ENCODE data around the gene ME3.
A peak's percentile ranks its signal among the peaks of the same experiment; 100 is the strongest.

ME3 gene

GRCh38 chr11:86446163-86446923 is 226.1 kb downstream of the ME3 start:
- no peak for DNase-seq (ENCODE audit: extremely low read depth, low read depth)
- TF ChIP-seq CTCF (IDR thresholded peaks at IDR 0.05; ENCODE audit: low read depth, low read length), result no peak

DNA sequence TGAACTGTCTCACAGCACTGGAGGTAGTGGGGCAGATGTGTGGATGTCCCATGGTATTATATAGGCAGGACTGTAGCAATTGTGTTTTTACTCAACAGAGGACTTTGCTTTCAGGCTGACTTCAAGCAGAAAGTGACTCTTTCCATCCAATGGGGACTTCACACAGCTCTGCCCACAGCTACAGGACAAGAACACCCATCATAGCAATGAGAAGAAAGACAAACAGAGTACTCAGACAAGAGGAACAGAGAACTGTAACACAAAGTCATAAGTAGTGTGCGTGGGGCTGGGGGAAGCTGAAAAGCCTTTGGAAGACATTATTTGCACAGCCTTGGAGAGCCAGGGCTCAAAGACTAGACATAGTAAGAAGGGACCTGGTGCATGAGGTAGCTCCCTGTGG is 227.4 kb downstream of the ME3 start:
- no peak for DNase-seq (ENCODE audit: extremely low read depth, low read depth)
- no peak for TF ChIP-seq CTCF (IDR thresholded peaks at IDR 0.05; ENCODE audit: low read depth, low read length)

DNA sequence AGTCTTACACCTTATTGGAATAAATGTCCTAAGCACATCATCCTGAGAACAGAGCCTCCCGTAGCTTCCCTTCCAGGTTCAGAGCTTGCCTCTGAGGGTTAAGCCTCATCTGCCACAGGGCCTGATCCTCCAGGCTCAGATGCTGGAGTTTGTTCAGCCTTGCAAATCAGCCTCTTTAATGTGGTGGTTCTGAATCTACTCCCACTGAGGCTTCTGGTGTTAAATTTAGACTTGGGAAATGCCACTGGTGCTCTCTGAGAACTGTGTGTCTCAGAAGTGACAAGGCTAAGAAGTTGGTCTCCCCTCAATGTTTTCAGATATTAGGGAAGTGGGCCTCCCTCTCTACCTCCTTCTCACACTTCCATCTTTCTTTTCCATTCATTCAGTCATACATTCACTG is 229.0 kb downstream of the ME3 start:
- no peak for DNase-seq (ENCODE audit: extremely low read depth, low read depth)
- no peak for TF ChIP-seq CTCF (IDR thresholded peaks at IDR 0.05; ENCODE audit: low read depth, low read length)

DNA sequence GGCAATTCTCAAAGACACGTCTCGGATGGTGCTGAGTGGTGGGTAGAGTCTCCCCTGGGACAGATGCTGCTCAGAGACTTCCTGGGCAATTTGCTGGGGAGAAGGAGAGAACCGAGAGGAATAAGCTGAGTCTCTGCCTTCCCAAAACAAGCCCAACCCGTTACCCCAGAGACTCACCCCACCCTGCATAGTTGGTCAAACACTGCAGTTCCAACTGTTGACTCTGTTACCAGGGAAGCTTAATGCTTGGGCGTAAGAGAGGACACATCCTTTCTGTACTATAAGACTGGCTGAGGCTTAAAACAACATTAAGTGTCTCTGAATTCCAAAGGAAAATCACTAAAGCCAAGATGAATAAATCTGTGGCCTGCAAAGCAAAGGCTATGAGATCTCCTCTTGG is 229.6 kb downstream of the ME3 start:
- no peak for TF ChIP-seq CTCF (IDR thresholded peaks at IDR 0.05; ENCODE audit: low read depth, low read length)
- DNase-seq (ENCODE audit: extremely low read depth, low read depth), result no peak

- TF ChIP-seq CTCF (IDR thresholded peaks at IDR 0.05; ENCODE audit: low read depth, low read length), result no peak
- no peak for DNase-seq (ENCODE audit: extremely low read depth, low read depth)
Measured at GRCh38 chr11:86442420-86442819, 230.0 kb downstream of the ME3 start.

GRCh38 chr11:86440843-86441242 is 231.6 kb downstream of the ME3 start:
- no peak for TF ChIP-seq CTCF (IDR thresholded peaks at IDR 0.05; ENCODE audit: low read depth, low read length)
- DNase-seq (ENCODE audit: extremely low read depth, low read depth), result no peak

DNA sequence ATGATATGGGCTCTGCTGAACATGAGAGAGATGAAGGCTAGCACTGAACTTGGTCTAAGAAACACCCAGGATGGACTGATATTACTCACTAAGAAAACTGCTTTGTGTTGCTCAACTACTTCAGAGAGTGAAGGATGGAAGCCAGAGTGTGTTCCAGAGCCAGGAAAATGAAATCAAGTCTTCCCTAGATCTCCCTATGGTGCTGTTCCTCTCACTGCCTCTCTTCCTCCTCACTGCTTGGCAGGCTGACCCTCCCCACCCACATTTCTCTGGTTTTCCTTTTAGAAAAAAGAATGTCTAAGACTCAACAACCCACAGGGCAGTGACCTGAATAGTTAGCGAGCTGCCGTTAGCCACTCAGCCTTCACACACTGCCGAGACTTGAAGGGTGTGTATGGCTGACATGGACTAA is 232.1 kb downstream of the ME3 start:
- TF ChIP-seq CTCF (IDR thresholded peaks at IDR 0.05; ENCODE audit: low read depth, low read length), result no peak
- DNase-seq (ENCODE audit: extremely low read depth, low read depth), result peak; percentile 44
